ENCODE data around the gene ACOXL.
"Not testable (repeated sequence)": the region's sequence is repeated elsewhere in the genome, so short reads cannot be mapped to it uniquely, and the experiment has no call there.

The ACOXL gene

DNA sequence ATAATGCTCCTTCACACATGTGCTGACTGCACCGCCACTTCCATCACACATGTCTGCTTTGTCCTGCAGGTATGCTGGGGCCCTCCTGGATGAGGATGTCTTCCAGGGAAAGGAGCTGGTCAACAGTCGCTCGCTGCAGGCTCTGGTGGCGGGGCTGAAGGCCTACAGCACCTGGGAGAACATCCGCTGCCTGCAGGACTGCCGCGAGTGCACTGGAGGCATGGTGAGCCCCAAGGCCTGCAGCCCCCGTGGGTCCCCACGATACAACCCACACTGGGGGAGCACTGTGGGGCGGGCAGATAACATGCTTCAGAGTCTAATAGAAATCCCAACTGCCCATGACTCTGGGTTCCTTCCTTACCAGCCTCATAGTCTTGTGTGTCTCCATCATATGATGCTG lies 201.0 kb downstream of the ACOXL start:
- no peak for DNase-seq

GRCh38 chr2:110934948-110935347 lies 202.6 kb downstream of the ACOXL start:
- no peak for DNase-seq

GRCh38 chr2:110940376-110940910 lies 208.1 kb downstream of the ACOXL start:
- no peak for DNase-seq

- no peak for DNase-seq
Observed at GRCh38 chr2:110941226-110941625, 208.9 kb downstream of the ACOXL start.

- DNase-seq = no peak
Observed at GRCh38 chr2:110943070-110943634, 210.8 kb downstream of the ACOXL start.

DNA sequence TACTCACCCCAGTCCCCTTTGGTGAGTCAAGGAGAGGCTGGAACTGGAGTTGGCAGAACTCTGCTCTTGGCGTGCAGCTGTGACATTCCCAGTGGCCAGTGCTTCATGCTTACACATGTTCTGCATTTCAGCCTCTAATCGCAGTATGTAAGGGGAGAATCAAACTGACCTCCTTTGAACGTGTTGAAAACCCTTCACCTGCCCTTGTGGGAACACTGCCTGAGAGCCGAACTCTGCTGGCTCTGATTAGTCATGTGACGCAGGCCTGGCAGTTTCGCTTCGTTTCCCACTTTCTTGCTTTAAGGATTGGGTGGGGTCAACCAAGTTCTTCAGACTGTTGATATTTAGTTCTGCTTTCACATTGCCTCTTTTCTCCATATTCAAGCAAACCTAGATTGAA lies 214.5 kb downstream of the ACOXL start:
- DNase-seq = no peak

- no peak for DNase-seq
Observed at GRCh38 chr2:110948027-110948674, 215.8 kb downstream of the ACOXL start.

- no peak for DNase-seq
Observed at GRCh38 chr2:110950281-110950680, 217.9 kb downstream of the ACOXL start.

DNA sequence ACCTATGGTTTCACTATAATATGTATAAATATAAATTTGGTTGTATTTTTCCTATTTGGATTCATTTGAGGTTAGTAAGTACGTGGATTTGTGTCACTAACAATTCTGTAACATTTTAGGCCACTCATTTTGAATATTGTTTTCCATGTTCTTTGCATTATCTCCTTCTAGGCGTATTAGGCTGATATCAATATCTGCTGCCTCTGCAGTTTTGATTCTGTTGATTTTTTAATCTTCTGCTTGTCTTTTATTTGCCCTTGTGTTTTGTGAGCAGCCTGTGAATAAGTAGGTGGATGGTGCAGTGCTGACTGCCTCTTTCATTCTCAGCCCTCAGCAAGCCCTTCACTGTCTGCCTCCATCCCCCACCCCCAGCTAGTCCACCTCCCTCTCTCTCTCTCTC lies 222.7 kb downstream of the ACOXL start:
- DNase-seq = no peak

DNA sequence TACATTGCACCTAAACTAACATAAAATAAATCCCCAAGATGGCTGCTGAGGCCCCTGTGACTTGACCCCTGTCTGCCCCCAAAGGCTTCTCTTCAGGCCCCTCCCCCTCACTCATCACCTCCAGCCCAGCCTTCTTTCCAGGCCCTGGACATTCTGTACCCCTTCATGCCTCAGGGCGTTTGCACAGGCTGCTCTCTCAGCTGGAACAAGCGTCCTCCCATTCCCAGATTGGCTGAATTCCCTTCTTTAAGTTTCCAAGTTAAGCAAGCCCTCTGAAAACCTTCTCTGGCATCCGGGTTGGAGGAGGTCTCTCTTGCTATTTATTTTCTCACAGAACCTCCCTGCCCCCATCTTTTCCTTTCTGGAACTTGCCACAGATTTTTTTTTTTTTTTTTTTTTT lies 223.2 kb downstream of the ACOXL start:
- no peak for DNase-seq

- DNase-seq = no peak
Observed at GRCh38 chr2:110957293-110957692, 224.9 kb downstream of the ACOXL start.

- DNase-seq = no peak
Observed at GRCh38 chr2:110958346-110959119, 226.2 kb downstream of the ACOXL start.

DNA sequence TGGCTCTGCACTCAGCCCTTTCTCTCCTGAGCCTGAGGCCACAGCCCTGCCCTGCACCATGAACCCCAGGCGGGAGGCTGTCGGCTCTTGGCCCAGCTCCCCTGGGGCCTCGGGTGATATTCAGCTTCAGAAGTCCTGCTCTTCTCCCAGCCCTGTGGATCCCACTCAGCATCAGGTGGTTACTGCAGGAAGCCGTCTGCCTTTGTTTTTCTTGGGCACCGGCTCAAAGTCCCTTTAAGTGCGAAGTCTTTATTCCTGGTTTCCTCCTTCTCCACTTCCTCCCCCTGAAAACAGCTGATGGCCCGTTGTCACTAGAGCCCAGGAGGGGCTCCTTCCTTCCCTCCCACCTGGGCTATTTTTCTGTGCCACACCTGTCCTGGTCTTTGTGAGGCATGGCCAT lies 226.8 kb downstream of the ACOXL start:
- no peak for DNase-seq

DNA sequence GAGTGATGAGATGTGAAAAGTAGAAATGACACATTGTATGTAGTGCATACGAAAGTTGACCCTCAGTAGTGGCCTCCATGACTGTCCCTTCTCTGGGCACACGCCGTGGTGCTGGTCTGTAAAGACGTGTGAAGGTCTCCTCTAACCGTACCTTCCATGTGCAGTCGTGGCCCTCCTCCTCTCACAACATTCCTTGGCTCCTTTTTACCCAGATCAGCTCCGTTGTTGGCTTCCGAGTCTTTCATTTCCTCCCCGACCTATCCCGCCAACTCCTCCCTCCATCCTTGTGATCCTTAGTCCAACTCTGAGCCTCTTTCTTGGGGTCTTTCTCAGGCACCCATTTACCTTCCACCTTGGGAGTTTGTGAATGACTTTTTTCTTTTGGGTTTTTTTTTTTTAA lies 227.9 kb downstream of the ACOXL start:
- no peak for DNase-seq

GRCh38 chr2:110960954-110961353 lies 228.6 kb downstream of the ACOXL start:
- no peak for DNase-seq

DNA sequence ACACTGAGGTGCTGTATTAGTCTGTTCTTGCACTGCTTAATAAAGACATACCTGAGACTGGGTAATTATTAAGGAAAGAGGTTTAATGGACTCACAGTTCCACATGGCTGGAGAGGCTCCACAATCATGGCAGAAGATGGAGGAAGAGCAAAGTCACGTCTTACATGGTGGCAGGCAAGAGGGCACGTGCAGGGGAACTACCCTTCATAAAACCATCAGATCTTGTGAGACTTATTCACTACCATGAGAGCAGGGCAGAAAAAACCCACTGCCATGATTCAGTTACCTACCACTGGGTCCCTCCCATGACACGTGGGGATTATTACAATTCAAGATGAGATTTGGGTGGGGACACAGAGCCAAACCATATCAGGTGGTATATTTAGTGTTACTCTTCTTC lies 229.3 kb downstream of the ACOXL start:
- not testable (repeated sequence) for DNase-seq

- DNase-seq = no peak
Observed at GRCh38 chr2:110969696-110970095, 237.3 kb downstream of the ACOXL start.

GRCh38 chr2:110970201-110970600 lies 237.8 kb downstream of the ACOXL start:
- DNase-seq = no peak

GRCh38 chr2:110971811-110972210 lies 239.4 kb downstream of the ACOXL start:
- no peak for DNase-seq

- DNase-seq = no peak
Observed at GRCh38 chr2:110973262-110973661, 240.9 kb downstream of the ACOXL start.

GRCh38 chr2:110977403-110977802 lies 245.0 kb downstream of the ACOXL start:
- DNase-seq = no peak

GRCh38 chr2:110978148-110978547 lies 245.8 kb downstream of the ACOXL start:
- DNase-seq = no peak

DNA sequence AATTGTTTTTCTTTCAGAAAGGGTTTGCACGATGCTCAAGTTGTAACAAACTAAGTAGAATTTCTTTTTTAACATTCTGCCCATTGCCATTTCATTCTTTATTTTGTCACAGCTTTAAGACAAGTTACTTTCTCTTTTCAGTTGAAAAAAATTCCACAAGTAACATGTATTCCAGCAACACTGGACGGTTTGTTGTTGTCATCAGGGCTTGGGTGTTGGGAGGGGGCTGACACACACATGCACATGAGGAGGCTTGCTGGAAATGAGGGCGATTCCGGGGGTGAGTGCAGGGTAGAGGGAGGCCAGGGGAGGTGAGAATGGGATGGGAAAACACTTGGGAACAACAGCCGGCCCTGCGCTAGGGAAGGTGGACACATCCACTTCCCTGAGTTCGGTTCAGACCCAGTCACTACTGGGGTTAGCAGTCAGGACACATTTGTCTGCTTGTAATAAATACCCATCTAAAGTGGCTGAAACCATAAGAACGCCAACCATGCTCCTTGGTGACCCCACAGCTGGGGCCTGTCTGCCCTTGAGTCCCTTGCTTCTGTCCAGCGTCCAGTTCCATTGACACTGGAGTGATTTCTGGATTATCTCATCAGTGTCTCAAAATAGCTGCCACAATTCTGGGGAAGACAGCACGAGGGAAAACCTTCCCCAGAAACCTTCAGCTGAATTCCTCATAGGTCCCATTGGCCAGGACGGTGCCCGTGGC lies 246.5 kb downstream of the ACOXL start:
- DNase-seq = no peak
